Common myeloid progenitor, CD34-positive (primary cell): ENCODE results near the gene MAP3K12.
"Not testable (repeated sequence)": the region's sequence is repeated elsewhere in the genome, so short reads cannot be mapped to it uniquely, and the experiment has no call there.

Source experiments
- CTCF ChIA-PET: fragments of 350-600 bp; sonication (Branson Sonifier 250); formaldehyde crosslinking; loops from one replicate; lab custom pipeline; 2021; ENCODE audit warnings: antibody characterized with exemption; lab: Charles Lee
- POLR2A ChIA-PET: fragments of 350-600 bp; sonication (Branson Sonifier 250); formaldehyde crosslinking; loops from one replicate; lab custom pipeline; 2021; ENCODE audit warnings: antibody characterized with exemption; lab: Charles Lee
- DNase-seq, 3 donors: peaks; one replicate each; pipeline versions ENCODE4 v3.0.0 to v3.0.0-alpha.2; 2013
- H3K27ac ChIP-seq, 2 experiments: 1 replicate in 1 of 2; 2 replicates in 1 of 2; pipeline ENCODE4 v1.7.0; 2013; ENCODE audit warnings: inconsistent platforms in 2 of 2, low read length in 2 of 2, mild to moderate bottlenecking in 2 of 2, low read depth in 1 of 2, moderate library complexity in 1 of 2; ENCODE audit not compliant: severe bottlenecking in 2 of 2, insufficient read depth in 1 of 2, poor library complexity in 1 of 2
- H3K27me3 ChIP-seq, 5 experiments: replicated peaks in 2 of 5; 1 replicate in 3 of 5; 2 replicates in 2 of 5; pipeline versions ENCODE4 v1.6.1 to v1.7.0; 2013; ENCODE audit warnings: low read length in 4 of 5, mild to moderate bottlenecking in 2 of 5, moderate library complexity in 2 of 5, inconsistent platforms in 1 of 5; ENCODE audit not compliant: insufficient read depth in 5 of 5, control insufficient read depth in 4 of 5
- H3K36me3 ChIP-seq, 4 experiments: 1 replicate in 2 of 4; 2 replicates in 2 of 4; pipeline versions ENCODE4 v1.6.1 to v1.7.0; 2013; ENCODE audit warnings: low read length in 3 of 4, control low read depth in 1 of 4, mild to moderate bottlenecking in 1 of 4; ENCODE audit not compliant: control insufficient read depth in 4 of 4, insufficient read depth in 4 of 4
- H3K4me1 ChIP-seq, 4 experiments: 1 replicate in 3 of 4; 2 replicates in 1 of 4; pipeline versions ENCODE4 v1.6.1 to v1.7.1; 2013; ENCODE audit warnings: low read length in 3 of 4, mild to moderate bottlenecking in 3 of 4, control low read depth in 1 of 4, inconsistent platforms in 1 of 4, moderate library complexity in 1 of 4; ENCODE audit not compliant: control insufficient read depth in 4 of 4, insufficient read depth in 4 of 4; ENCODE audit errors: control extremely low read depth in 1 of 4
- H3K4me3 ChIP-seq, 7 experiments: 1 replicate in 4 of 7; 2 replicates in 3 of 7; pipeline versions ENCODE4 v1.5.1 to v1.7.0; 2013; ENCODE audit warnings: mild to moderate bottlenecking in 7 of 7, low read length in 6 of 7, moderate library complexity in 6 of 7, inconsistent platforms in 2 of 7, low read depth in 2 of 7, control low read depth in 1 of 7; ENCODE audit not compliant: insufficient read depth in 4 of 7, control insufficient read depth in 1 of 7; ENCODE audit errors: extremely low read depth in 1 of 7
- H3K9me3 ChIP-seq, 5 experiments: 1 replicate in 4 of 5; 2 replicates in 1 of 5; pipeline versions ENCODE4 v1.6.1 to v1.7.1; 2013; ENCODE audit warnings: low read length in 4 of 5, mild to moderate bottlenecking in 2 of 5, inconsistent platforms in 1 of 5, low read depth in 1 of 5, moderate library complexity in 1 of 5; ENCODE audit not compliant: control insufficient read depth in 4 of 5, insufficient read depth in 2 of 5; ENCODE audit errors: control extremely low read depth in 1 of 5
- WGBS: methylation state at CpG from one replicate; pipeline ENCODE4 v1.1.5; 2013; ENCODE audit not compliant: insufficient coverage; 5-methylcytosine and 5-hydroxymethylcytosine counted together

MAP3K12 gene

GRCh38 chr12:53481939-53482586 lies 17.2 kb downstream of the MAP3K12 start:
- 100% methylated on average over 4 of the region's 9 CpGs for WGBS
- peaks cover 0 to 2% (median 0%) of the 10 kb centered on the region in 4 experiments for H3K4me1 ChIP-seq
- POLR2A ChIA-PET = interaction anchor here (0.9 to 3.2 kb wide), 7 partner anchors 10 to 28 kb away, joined by 3 to 20 read pairs (median 6); partner anchors contain the start of gene TARBP2
- H3K27ac ChIP-seq = no peak overlapping the region
- DNase-seq = peak in 2 of 3 donors; percentile 67 to 71
- H3K4me3 ChIP-seq = no peak overlapping the region
- H3K36me3 ChIP-seq = peaks cover 22 to 94% (median 62%) of the 10 kb centered on the region in 4 experiments
- no peaks in the 10 kb centered on the region for H3K27me3 ChIP-seq
- CTCF ChIA-PET = interaction anchor here (0.8 to 3.1 kb wide), 11 partner anchors 9 to 158 kb away, joined by 3 to 23 read pairs (median 6); partner anchors contain the start of genes MAP3K12 and NPFF
- H3K9me3 ChIP-seq = no peaks in the 10 kb centered on the region

GRCh38 chr12:53481458-53481857 lies 17.8 kb downstream of the MAP3K12 start:
- H3K4me3 ChIP-seq, DNase-seq, H3K27ac ChIP-seq, H3K27me3 ChIP-seq, H3K9me3 ChIP-seq, H3K4me1 ChIP-seq: not testable (repeated sequence)
- peaks cover 24 to 94% (median 64%) of the 10 kb centered on the region in 4 experiments for H3K36me3 ChIP-seq
- ChIA-PET CTCF (interaction anchor here (0.8 to 3.1 kb wide), 11 partner anchors 9 to 158 kb away, joined by 3 to 23 read pairs (median 6); partner anchors contain the start of genes MAP3K12 and NPFF), POLR2A (interaction anchor here (1.0 to 3.2 kb wide), 6 partner anchors 9 to 28 kb away, joined by 3 to 20 read pairs (median 6); partner anchors contain the start of gene TARBP2)
- 95% methylated on average over 6 of the region's 6 CpGs for WGBS

GRCh38 chr12:53480491-53481442 lies 18.5 kb downstream of the MAP3K12 start:
- peaks cover 26 to 94% (median 66%) of the 10 kb centered on the region in 4 experiments for H3K36me3 ChIP-seq
- H3K4me1 ChIP-seq = no peaks in the 10 kb centered on the region
- no peaks in the 10 kb centered on the region for H3K9me3 ChIP-seq
- 95% methylated on average over 5 of the region's 12 CpGs for WGBS
- DNase-seq = no peak
- ChIA-PET CTCF (interaction anchor here (1.2 to 3.1 kb wide), 7 partner anchors 12 to 157 kb away, joined by 3 to 23 read pairs (median 6); partner anchors contain the start of genes MAP3K12 and NPFF), POLR2A (interaction anchor here (0.6 to 3.2 kb wide), 6 partner anchors 9 to 228 kb away, joined by 3 to 20 read pairs (median 4); partner anchors contain the start of gene TARBP2)
- no peak overlapping the region for H3K4me3 ChIP-seq
- H3K27ac ChIP-seq = no peak overlapping the region
- H3K27me3 ChIP-seq = no peaks in the 10 kb centered on the region

GRCh38 chr12:53479331-53479730 lies 19.9 kb downstream of the MAP3K12 start:
- POLR2A ChIA-PET = interaction anchor here (1.0 to 1.3 kb wide), 2 partner anchors 11 to 22 kb away, joined by 3 to 4 read pairs; partner anchors contain the start of gene TARBP2
- H3K27ac ChIP-seq = no peak overlapping the region
- CTCF ChIA-PET = interaction anchor here (1.2 to 8.9 kb wide), 5 partner anchors 10 to 134 kb away, joined by 3 to 130 read pairs (median 4); partner anchors contain the start of gene NPFF
- no peaks in the 10 kb centered on the region for H3K27me3 ChIP-seq
- H3K36me3 ChIP-seq = peaks cover 35 to 96% (median 68%) of the 10 kb centered on the region in 4 experiments
- H3K9me3 ChIP-seq = no peaks in the 10 kb centered on the region
- 95% methylated on average over 3 of the region's 5 CpGs for WGBS
- no peaks in the 10 kb centered on the region for H3K4me1 ChIP-seq
- H3K4me3 ChIP-seq = no peak overlapping the region
- no peak for DNase-seq

- POLR2A ChIA-PET = interaction anchor here (1.0 kb wide), 1 partner anchor 12 kb away, joined by 4 read pairs; no protein-coding TSS in a partner anchor
- DNase-seq = no peak
- Histone ChIP-seq H3K4me1 (no peaks in the 10 kb centered on the region), H3K36me3 (peaks cover 39 to 96% (median 69%) of the 10 kb centered on the region in 4 experiments), H3K4me3 (no peak overlapping the region), H3K27me3 (no peaks in the 10 kb centered on the region), H3K9me3 (no peaks in the 10 kb centered on the region), H3K27ac (no peak overlapping the region)
- CTCF ChIA-PET = interaction anchor here (1.1 to 8.9 kb wide), 6 partner anchors 11 to 134 kb away, joined by 3 to 130 read pairs (median 5); partner anchors contain the start of gene NPFF
- WGBS = 88% methylated on average over 1 of the region's 1 CpG
These were observed 20.4 kb downstream of the MAP3K12 start for GRCh38 chr12:53478865-53479264.

- POLR2A ChIA-PET = interaction anchor here (0.6 to 1.3 kb wide), 4 partner anchors 12 to 23 kb away, joined by 3 to 6 read pairs (median 4); no protein-coding TSS in a partner anchor
- H3K4me1 ChIP-seq = no peaks in the 10 kb centered on the region
- peak in 2 of 3 donors; percentile 43 to 51 for DNase-seq
These were observed 22.5 kb downstream of the MAP3K12 start for GRCh38 chr12:53476769-53477209.

More at GRCh38 chr12:53476769-53477209, 22.5 kb downstream of the MAP3K12 start:
- H3K4me3 ChIP-seq = no peak overlapping the region
- H3K36me3 ChIP-seq = peaks cover 50 to 96% (median 73%) of the 10 kb centered on the region in 4 experiments
- no peak overlapping the region for H3K27ac ChIP-seq
- H3K9me3 ChIP-seq = no peaks in the 10 kb centered on the region
- CTCF ChIA-PET = interaction anchor here (1.0 to 8.9 kb wide), 15 partner anchors 9 to 179 kb away, joined by 3 to 130 read pairs (median 9); partner anchors contain the start of genes NPFF and TARBP2
- WGBS = 100% methylated on average over 1 of the region's 2 CpGs
- no peaks in the 10 kb centered on the region for H3K27me3 ChIP-seq
